Loucy (cell line): ENCODE data around the gene ACVR1.
"Not testable (repeated sequence)": the region's sequence is repeated elsewhere in the genome, so short reads cannot be mapped to it uniquely, and the experiment has no call there.

Experiments
- H2AFZ ChIP-seq: fragments of 200-600 bp; sonication (generic); 2 replicates; pipeline ENCODE4 v1.6.0; 2016; ENCODE audit warnings: antibody characterized with exemption, mild to moderate bottlenecking, low read length, moderate library complexity
- H3F3A ChIP-seq: fragments of 200-600 bp; 2 replicates; pipeline ENCODE4 v1.6.0; 2016; ENCODE audit warnings: antibody characterized with exemption, low read depth, mild to moderate bottlenecking
- H3K27me3 ChIP-seq: fragments of 200-600 bp; sonication (generic); 2 replicates; pipeline ENCODE4 v1.6.1; 2014; ENCODE audit warnings: low read length, mild to moderate bottlenecking; ENCODE audit not compliant: insufficient read depth, poor library complexity, severe bottlenecking
- H3K36me3 ChIP-seq: fragments of 200-600 bp; sonication (generic); 2 replicates; pipeline ENCODE4 v1.6.1; 2016; ENCODE audit warnings: low read length; ENCODE audit not compliant: insufficient read depth
- H3K4me1 ChIP-seq: fragments of 200-600 bp; sonication (generic); 2 replicates; pipeline ENCODE4 v1.5.1; 2014; ENCODE audit warnings: low read length, mild to moderate bottlenecking; ENCODE audit not compliant: insufficient read depth, poor library complexity, severe bottlenecking
- H3K4me2 ChIP-seq: fragments of 200-600 bp; sonication (generic); 2 replicates; pipeline ENCODE4 v1.6.0; 2014; ENCODE audit warnings: antibody characterized with exemption, low read length, low read depth, mild to moderate bottlenecking; ENCODE audit not compliant: poor library complexity, severe bottlenecking
- H3K4me3 ChIP-seq: fragments of 200-600 bp; sonication (generic); 2 replicates; pipeline ENCODE4 v1.5.1; 2014; ENCODE audit warnings: low read length, mild to moderate bottlenecking, mixed read lengths; ENCODE audit not compliant: poor library complexity, severe bottlenecking
- H3K79me2 ChIP-seq: fragments of 200-600 bp; sonication (generic); 2 replicates; pipeline ENCODE4 v1.6.1; 2014; ENCODE audit warnings: low read length; ENCODE audit not compliant: insufficient read depth
- H3K9ac ChIP-seq: fragments of 200-600 bp; sonication (generic); 2 replicates; pipeline ENCODE4 v1.6.0; 2014; ENCODE audit warnings: mild to moderate bottlenecking, low read depth, low read length, moderate library complexity; ENCODE audit not compliant: poor library complexity, severe bottlenecking
- H3K9me2 ChIP-seq: fragments of 200-600 bp; sonication (generic); replicated peaks from 2 replicates; pipeline ENCODE4 v1.6.1; 2016; ENCODE audit warnings: low read depth, low read length, mixed read lengths
- H3K9me3 ChIP-seq: fragments of 200-600 bp; sonication (generic); 2 replicates; pipeline ENCODE4 v1.6.1; 2014; ENCODE audit warnings: mild to moderate bottlenecking, antibody characterized with exemption, low read length, low read depth; ENCODE audit not compliant: insufficient read depth
- H4K20me1 ChIP-seq: fragments of 200-600 bp; sonication (generic); 2 replicates; pipeline ENCODE4 v1.6.0; 2014; ENCODE audit warnings: antibody characterized with exemption, low read length, mild to moderate bottlenecking; ENCODE audit not compliant: insufficient read depth, poor library complexity, severe bottlenecking
- CTCF ChIP-seq: fragments of 200-600 bp; sonication (generic); conservative IDR thresholded peaks from 2 replicates; pipeline ENCODE4 v1.5.1; 2014; ENCODE audit warnings: mild to moderate bottlenecking, antibody characterized with exemption, low read length
- EZH2phosphoT487 ChIP-seq: fragments of 200-600 bp; IDR thresholded peaks from 2 replicates; pipeline ENCODE4 v1.6.1; 2018; ENCODE audit warnings: antibody characterized with exemption, mild to moderate bottlenecking, moderate library complexity, borderline replicate concordance

The ACVR1 gene

GRCh38 chr2:157830696-157831570 lies 45.2 kb downstream of the ACVR1 start:
- no peak for TF ChIP-seq EZH2phosphoT487
- TF ChIP-seq CTCF, result no peak
- no peaks in the 10 kb centered on the region for H3K79me2 ChIP-seq
- no peak overlapping the region for H2AFZ ChIP-seq
- no peaks in the 10 kb centered on the region for H3K36me3 ChIP-seq
- H4K20me1 ChIP-seq, result no peaks in the 10 kb centered on the region
- H3K4me1 ChIP-seq, result peaks cover 9% of the 10 kb centered on the region
- no peaks in the 10 kb centered on the region for H3F3A ChIP-seq
- no peaks in the 10 kb centered on the region for H3K9me2 ChIP-seq
- no peaks in the 10 kb centered on the region for H3K27me3 ChIP-seq
- no peaks in the 10 kb centered on the region for H3K9me3 ChIP-seq
- no peak overlapping the region for H3K4me3 ChIP-seq
- H3K9ac ChIP-seq, result no peak overlapping the region
- H3K4me2 ChIP-seq, result no peak overlapping the region

- no peaks in the 10 kb centered on the region for H3F3A ChIP-seq
- H3K4me3 ChIP-seq, result no peak overlapping the region
Measured at GRCh38 chr2:157830266-157830665, 45.9 kb downstream of the ACVR1 start.

GRCh38 chr2:157827377-157827776 lies 48.8 kb downstream of the ACVR1 start:
- H3K9me3 ChIP-seq, result no peaks in the 10 kb centered on the region
- H3K4me1 ChIP-seq, result peaks cover 6% of the 10 kb centered on the region
- no peaks in the 10 kb centered on the region for H3K36me3 ChIP-seq
- no peak overlapping the region for H3K9ac ChIP-seq
- H3F3A ChIP-seq, result no peaks in the 10 kb centered on the region
- H3K27me3 ChIP-seq, result no peaks in the 10 kb centered on the region
- no peaks in the 10 kb centered on the region for H3K79me2 ChIP-seq
- H3K4me2 ChIP-seq, result no peak overlapping the region
- H3K4me3 ChIP-seq, result no peak overlapping the region
- no peaks in the 10 kb centered on the region for H3K9me2 ChIP-seq
- H4K20me1 ChIP-seq, result no peaks in the 10 kb centered on the region
- H2AFZ ChIP-seq, result no peak overlapping the region
- TF ChIP-seq EZH2phosphoT487 (no peak), CTCF (no peak)

More at GRCh38 chr2:157830266-157830665, 45.9 kb downstream of the ACVR1 start:
- H3K27me3 ChIP-seq, result no peaks in the 10 kb centered on the region
- peaks cover 9% of the 10 kb centered on the region for H3K4me1 ChIP-seq
- no peaks in the 10 kb centered on the region for H3K36me3 ChIP-seq
- no peak overlapping the region for H3K4me2 ChIP-seq
- no peaks in the 10 kb centered on the region for H3K9me3 ChIP-seq
- no peak for TF ChIP-seq EZH2phosphoT487
- no peak for TF ChIP-seq CTCF
- no peaks in the 10 kb centered on the region for H4K20me1 ChIP-seq
- H3K9me2 ChIP-seq, result no peaks in the 10 kb centered on the region
- H2AFZ ChIP-seq, result no peak overlapping the region
- H3K79me2 ChIP-seq, result no peaks in the 10 kb centered on the region
- no peak overlapping the region for H3K9ac ChIP-seq

- H3K9me3 ChIP-seq, H3K4me2 ChIP-seq, H3K4me1 ChIP-seq, H3K27me3 ChIP-seq, H4K20me1 ChIP-seq, H2AFZ ChIP-seq, H3K4me3 ChIP-seq, H3K36me3 ChIP-seq, H3K79me2 ChIP-seq, H3K9me2 ChIP-seq, H3F3A ChIP-seq, H3K9ac ChIP-seq: not testable (repeated sequence)
Measured at GRCh38 chr2:157826644-157827043, 49.5 kb downstream of the ACVR1 start.
